NCI-H1436 (cell line): ENCODE results near the gene DNMT3B.
"Not testable (repeated sequence)": the region's sequence is repeated elsewhere in the genome, so short reads cannot be mapped to it uniquely, and the experiment has no call there.

Source experiments
- DNase-seq: peaks from one replicate; lab custom pipeline; 2025; lab: John Stamatoyannopoulos, UW

Gene DNMT3B

GRCh38 chr20:32763202-32764004 lies 1.2 kb downstream of the DNMT3B start:
- no peak for DNase-seq

GRCh38 chr20:32764005-32764960 lies 2.1 kb downstream of the DNMT3B start:
- DNase-seq, result no peak

- not testable (repeated sequence) for DNase-seq
Measured at GRCh38 chr20:32765230-32765875, 3.2 kb downstream of the DNMT3B start.

- DNase-seq, result no peak
Measured at GRCh38 chr20:32767418-32768198, 5.4 kb downstream of the DNMT3B start.

GRCh38 chr20:32772046-32772445 lies 9.9 kb downstream of the DNMT3B start:
- no peak for DNase-seq

GRCh38 chr20:32773223-32773622 lies 11.0 kb downstream of the DNMT3B start:
- no peak for DNase-seq

GRCh38 chr20:32773855-32774254 lies 11.7 kb downstream of the DNMT3B start:
- DNase-seq, result no peak

- DNase-seq, result no peak
Measured at GRCh38 chr20:32775336-32775991, 13.3 kb downstream of the DNMT3B start.

- no peak for DNase-seq
Measured at GRCh38 chr20:32777177-32777956, 15.2 kb downstream of the DNMT3B start.

GRCh38 chr20:32779500-32780211 lies 17.5 kb downstream of the DNMT3B start:
- DNase-seq, result no peak

GRCh38 chr20:32780278-32780677 lies 18.1 kb downstream of the DNMT3B start:
- DNase-seq, result no peak

GRCh38 chr20:32780749-32781655 lies 18.8 kb downstream of the DNMT3B start:
- no peak for DNase-seq

GRCh38 chr20:32784369-32785080 lies 22.3 kb downstream of the DNMT3B start:
- DNase-seq, result no peak

GRCh38 chr20:32786059-32786760 lies 24.0 kb downstream of the DNMT3B start:
- no peak for DNase-seq

GRCh38 chr20:32787168-32787567 lies 25.0 kb downstream of the DNMT3B start:
- DNase-seq, result no peak

GRCh38 chr20:32789896-32790750 lies 27.9 kb downstream of the DNMT3B start:
- peak; percentile 68 for DNase-seq
